Uterus (tissue), 2 donors: ENCODE data around the gene SYNRG.

ENCODE experiments used
- POLR2A ChIP-seq, 2 donors: fragments of 450-650 bp; IDR thresholded peaks; one replicate each; pipeline ENCODE4 v1.6.1; 2016; ENCODE audit warnings: antibody characterized with exemption in 2 of 2, mild to moderate bottlenecking in 1 of 2, moderate library complexity in 1 of 2
- TF ChIP-seq, protein P1 (sequence below), 4 experiments: fragments of 200-600 bp in 2 of 4; fragments of 450-650 bp in 2 of 4; sonication (generic) in 2 of 4; IDR thresholded peaks; one replicate each; pipeline ENCODE4 v1.5.1; 2016 to 2019; ENCODE audit warnings: antibody characterized with exemption in 4 of 4, mild to moderate bottlenecking in 2 of 4, moderate library complexity in 1 of 4

DNA sequence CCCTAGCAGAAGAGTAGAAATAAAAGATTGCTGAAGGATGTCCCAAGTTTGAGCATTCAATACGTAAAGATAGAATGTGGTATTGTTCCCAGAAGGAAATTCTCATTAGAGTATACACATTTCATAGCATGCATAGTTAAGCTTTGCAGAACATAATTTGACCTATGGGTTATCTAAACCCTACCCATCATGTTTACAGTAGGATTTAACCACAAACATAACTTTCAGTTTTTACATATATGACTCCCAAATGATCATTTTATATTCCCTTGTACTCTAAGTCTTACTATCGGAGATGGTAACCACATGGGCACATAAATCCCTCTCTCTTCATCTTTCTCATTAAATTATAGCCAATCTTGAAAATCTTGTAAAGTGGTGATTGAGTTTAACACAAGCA lies 50.9 kb downstream of the SYNRG start:
- TF ChIP-seq, protein P1, sequence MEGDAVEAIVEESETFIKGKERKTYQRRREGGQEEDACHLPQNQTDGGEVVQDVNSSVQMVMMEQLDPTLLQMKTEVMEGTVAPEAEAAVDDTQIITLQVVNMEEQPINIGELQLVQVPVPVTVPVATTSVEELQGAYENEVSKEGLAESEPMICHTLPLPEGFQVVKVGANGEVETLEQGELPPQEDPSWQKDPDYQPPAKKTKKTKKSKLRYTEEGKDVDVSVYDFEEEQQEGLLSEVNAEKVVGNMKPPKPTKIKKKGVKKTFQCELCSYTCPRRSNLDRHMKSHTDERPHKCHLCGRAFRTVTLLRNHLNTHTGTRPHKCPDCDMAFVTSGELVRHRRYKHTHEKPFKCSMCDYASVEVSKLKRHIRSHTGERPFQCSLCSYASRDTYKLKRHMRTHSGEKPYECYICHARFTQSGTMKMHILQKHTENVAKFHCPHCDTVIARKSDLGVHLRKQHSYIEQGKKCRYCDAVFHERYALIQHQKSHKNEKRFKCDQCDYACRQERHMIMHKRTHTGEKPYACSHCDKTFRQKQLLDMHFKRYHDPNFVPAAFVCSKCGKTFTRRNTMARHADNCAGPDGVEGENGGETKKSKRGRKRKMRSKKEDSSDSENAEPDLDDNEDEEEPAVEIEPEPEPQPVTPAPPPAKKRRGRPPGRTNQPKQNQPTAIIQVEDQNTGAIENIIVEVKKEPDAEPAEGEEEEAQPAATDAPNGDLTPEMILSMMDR (IDR thresholded peaks at IDR 0.05), result no peak
- no peak for TF ChIP-seq POLR2A (IDR thresholded peaks at IDR 0.05)
